Panc1 (cell line): ENCODE measurements around the gene LEAP2. TPM values are rescaled to one million over a fixed set of nuclear protein-coding genes. Genes with fewer than 3 reads are reported as not detected.

Experiments
- ATAC-seq: fragments of 200-7000 bp; cut with Tn5 transposase; 2 replicates; pipeline ENCODE4 v1.9.1; 2020; ENCODE audit warnings: mild to moderate bottlenecking, moderate library complexity
- BruUV-seq: library from RNA; stranded (reverse); fragments of 400-500 nt; replicated peaks from 2 replicates; lab custom pipeline; 2021; lab: Mats Ljungman, UMichigan
- CTCF ChIA-PET: fragments of 300-600 bp; sonication (Branson Sonifier 250); formaldehyde crosslinking; loops from one replicate; lab custom pipeline; 2022; ENCODE audit warnings: antibody characterized with exemption; lab: Charles Lee
- POLR2A ChIA-PET: fragments of 300-600 bp; sonication (Branson Sonifier 250); formaldehyde crosslinking; loops from one replicate; lab custom pipeline; 2022; ENCODE audit warnings: antibody characterized with exemption; lab: Charles Lee
- DNase-seq: peaks from one replicate; pipeline ENCODE4 v3.0.0-alpha.2; 2010; ENCODE audit warnings: low read depth, low spot score
- H3K27ac ChIP-seq: 2 replicates; pipeline ENCODE4 v1.5.1; 2011; ENCODE audit warnings: mild to moderate bottlenecking, low read length, inconsistent platforms
- H3K27me3 ChIP-seq: fragments of 200-500 bp; sonication (Bioruptor generic); 2 replicates; pipeline ENCODE4 v1.6.0; 2014; ENCODE audit warnings: low read length, inconsistent platforms; ENCODE audit not compliant: control insufficient read depth, insufficient read depth
- H3K36me3 ChIP-seq: fragments of 200-500 bp; sonication (Bioruptor generic); 2 replicates; pipeline ENCODE4 v1.5.1; 2014; ENCODE audit warnings: inconsistent platforms, mild to moderate bottlenecking, low read length, moderate library complexity; ENCODE audit not compliant: control insufficient read depth, insufficient read depth
- H3K4me1 ChIP-seq: 2 replicates; pipeline ENCODE4 v1.5.1; 2011; ENCODE audit warnings: inconsistent platforms, mild to moderate bottlenecking, low read length, moderate library complexity; ENCODE audit not compliant: control insufficient read depth, insufficient read depth
- H3K4me3 ChIP-seq, 2 experiments: 2 replicates each; pipeline ENCODE4 v1.5.1; 2011 to 2012; ENCODE audit warnings: low read depth in 2 of 2, low read length in 2 of 2, mild to moderate bottlenecking in 2 of 2, inconsistent platforms in 1 of 2, moderate library complexity in 1 of 2
- H3K9me3 ChIP-seq: fragments of 200-500 bp; sonication (Bioruptor generic); 2 replicates; pipeline ENCODE4 v1.5.1; 2014; ENCODE audit warnings: low read depth, mild to moderate bottlenecking, inconsistent platforms, low read length, moderate library complexity; ENCODE audit not compliant: control insufficient read depth, insufficient read depth
- POLR2AphosphoS5 ChIP-seq: IDR thresholded peaks from 2 replicates; pipeline ENCODE4 v1.6.1; 2012; ENCODE audit warnings: mild to moderate bottlenecking, low read depth, low read length, moderate library complexity
- SIN3A ChIP-seq: IDR thresholded peaks from 2 replicates; pipeline ENCODE4 v1.6.1; 2012; ENCODE audit warnings: low read depth, mild to moderate bottlenecking, low read length, moderate library complexity, borderline replicate concordance; ENCODE audit not compliant: insufficient read depth
- TCF7L2 ChIP-seq: IDR thresholded peaks from 2 replicates; pipeline ENCODE4 v1.6.1; 2011; ENCODE audit warnings: mild to moderate bottlenecking, low read depth, low read length, inconsistent platforms
- in situ Hi-C: cut with HindIII; loops from 2 replicates; pipeline ENCODE4 v1.10.0; 2016; ENCODE audit warnings: low sequenced_read_pairs, low pct_unique_long_range_greater_than_20kb
- intact Hi-C: fragments of 100-400 bp; cut with micrococcal nuclease; formaldehyde crosslinking; loops from one replicate; pipeline ENCODE4 v1.10.0; 2022; ENCODE audit not compliant: unreplicated experiment
- total RNA-seq: library from RNA; stranded (reverse); gene quantifications from one replicate; pipeline ENCODE4 v1.2.1, GENCODE V29; 2021; ENCODE audit not compliant: unreplicated experiment
- TF ChIP-seq, protein P1 (sequence below): fragments of 450-650 bp; IDR thresholded peaks from 2 replicates; pipeline ENCODE4 v1.5.1; 2017; ENCODE audit warnings: mild to moderate bottlenecking
- TF ChIP-seq, protein P2 (sequence below), 2 experiments: IDR thresholded peaks; 2 replicates each; pipeline ENCODE4 v1.6.1; 2011 to 2012; ENCODE audit warnings: low read depth in 2 of 2, control low read depth in 1 of 2, low read length in 1 of 2, mild to moderate bottlenecking in 1 of 2, moderate library complexity in 1 of 2; ENCODE audit not compliant: insufficient read depth in 1 of 2

LEAP2 gene
- total RNA-seq, 1 experiment from 2014 or later, result 1.4 TPM

DNA sequence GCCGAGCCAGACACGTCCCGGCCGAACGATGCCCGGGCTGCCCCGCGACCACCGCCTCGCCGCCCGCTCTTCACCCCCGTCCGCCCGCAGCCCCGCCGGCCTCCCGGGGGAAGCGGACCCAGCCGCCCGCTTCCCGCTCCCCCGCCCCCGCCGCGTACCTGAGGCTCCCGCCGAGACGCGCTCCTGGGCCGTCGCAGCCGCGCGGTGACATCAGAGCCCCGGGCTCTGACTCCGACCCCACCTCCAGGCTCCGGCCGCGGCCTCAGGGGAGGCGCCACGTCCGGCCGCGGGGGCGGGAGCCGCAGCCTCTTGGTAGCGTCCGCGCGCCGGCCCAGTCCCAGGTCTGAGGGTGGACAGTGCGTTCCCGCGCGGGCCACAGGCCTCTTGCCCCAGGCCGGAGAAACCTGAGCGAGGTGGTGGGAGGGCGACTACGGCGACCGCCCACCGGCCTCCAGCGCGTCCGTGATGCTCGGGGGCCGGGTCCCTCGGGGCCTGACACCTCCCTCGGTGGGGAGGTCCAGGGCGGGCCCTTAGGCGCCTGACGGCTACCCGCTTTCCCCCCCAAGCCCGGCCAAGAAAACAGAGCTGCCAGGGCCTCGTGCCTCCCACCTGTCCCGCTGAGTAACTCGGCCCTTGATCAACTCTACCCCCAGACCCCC lies 42.9 kb upstream of the LEAP2 start, which contains the start of gene SHROOM1:
Gene SHROOM1, minus strand, starts transcription at position 212 of the 659 bp plus-strand sequence. CDS start 4,507 bp downstream, outside the sequence.
- peaks cover 6% of the 10 kb centered on the region; the same call in 1 of the 2 replicates for H3K4me1 ChIP-seq

DNA sequence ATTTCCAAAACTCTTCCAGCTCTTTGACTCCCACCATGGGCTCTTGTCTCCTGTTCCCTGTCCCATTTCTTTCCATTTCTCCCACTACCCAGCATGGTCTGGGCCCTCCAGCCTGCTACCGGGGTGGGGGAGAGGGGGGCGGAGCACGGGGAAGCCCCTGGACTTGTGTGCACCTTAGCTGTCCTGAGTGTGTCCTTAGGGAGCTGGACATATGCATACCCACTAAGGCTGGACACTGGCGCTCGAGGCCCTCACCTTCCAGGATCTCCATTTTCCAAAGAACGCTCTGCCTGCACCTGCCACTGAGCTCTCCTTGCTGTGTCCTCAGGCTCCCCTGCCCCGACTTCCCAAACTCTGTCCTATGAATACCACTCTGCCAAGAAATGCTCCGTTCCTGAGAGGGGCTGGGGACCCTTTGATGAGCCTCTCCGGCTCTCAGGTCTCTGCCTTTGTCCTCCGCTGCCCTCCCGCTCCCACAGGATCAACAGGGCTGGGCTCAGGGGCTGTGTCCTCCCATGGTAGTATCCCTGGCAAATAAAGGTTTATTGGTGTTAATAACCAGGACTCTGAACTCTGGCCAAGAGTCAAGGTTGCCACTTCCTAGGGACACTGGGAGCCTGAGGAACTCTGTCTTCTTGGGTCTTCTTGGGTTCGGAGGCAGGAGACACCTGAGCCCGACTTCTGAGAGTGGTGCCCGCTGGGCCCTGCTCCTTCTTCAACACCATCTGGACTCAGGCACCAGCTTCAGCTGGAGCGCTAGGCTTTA lies 42.2 kb upstream of the LEAP2 start:
- intact Hi-C loops, result loop anchor here (2.0 kb wide), 1 partner anchor 52 kb away; no protein-coding TSS in a partner anchor
- ChIA-PET POLR2A (no interaction called here), CTCF (interaction anchor here (0.7 kb wide), 2 partner anchors 11 to 28 kb away, joined by 5 to 9 read pairs; no protein-coding TSS in a partner anchor)
- no peak for DNase-seq
- H3K36me3 ChIP-seq, result no peaks in the 10 kb centered on the region
- ATAC-seq, result no peak
- peaks cover 6% of the 10 kb centered on the region; the same call in 1 of the 2 replicates for H3K4me1 ChIP-seq
- BruUV-seq, result no TSS peak
- peak overlapping the region; percentile 56 to 60 for H3K4me3 ChIP-seq
- in situ Hi-C loops, result no loop called here
- no peaks in the 10 kb centered on the region for H3K9me3 ChIP-seq
- no peaks in the 10 kb centered on the region for H3K27me3 ChIP-seq
- TF ChIP-seq POLR2AphosphoS5, result no peak
- TF ChIP-seq TCF7L2, result no peak
- TF ChIP-seq, protein P1, sequence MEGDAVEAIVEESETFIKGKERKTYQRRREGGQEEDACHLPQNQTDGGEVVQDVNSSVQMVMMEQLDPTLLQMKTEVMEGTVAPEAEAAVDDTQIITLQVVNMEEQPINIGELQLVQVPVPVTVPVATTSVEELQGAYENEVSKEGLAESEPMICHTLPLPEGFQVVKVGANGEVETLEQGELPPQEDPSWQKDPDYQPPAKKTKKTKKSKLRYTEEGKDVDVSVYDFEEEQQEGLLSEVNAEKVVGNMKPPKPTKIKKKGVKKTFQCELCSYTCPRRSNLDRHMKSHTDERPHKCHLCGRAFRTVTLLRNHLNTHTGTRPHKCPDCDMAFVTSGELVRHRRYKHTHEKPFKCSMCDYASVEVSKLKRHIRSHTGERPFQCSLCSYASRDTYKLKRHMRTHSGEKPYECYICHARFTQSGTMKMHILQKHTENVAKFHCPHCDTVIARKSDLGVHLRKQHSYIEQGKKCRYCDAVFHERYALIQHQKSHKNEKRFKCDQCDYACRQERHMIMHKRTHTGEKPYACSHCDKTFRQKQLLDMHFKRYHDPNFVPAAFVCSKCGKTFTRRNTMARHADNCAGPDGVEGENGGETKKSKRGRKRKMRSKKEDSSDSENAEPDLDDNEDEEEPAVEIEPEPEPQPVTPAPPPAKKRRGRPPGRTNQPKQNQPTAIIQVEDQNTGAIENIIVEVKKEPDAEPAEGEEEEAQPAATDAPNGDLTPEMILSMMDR, result no peak
- TF ChIP-seq, protein P2, sequence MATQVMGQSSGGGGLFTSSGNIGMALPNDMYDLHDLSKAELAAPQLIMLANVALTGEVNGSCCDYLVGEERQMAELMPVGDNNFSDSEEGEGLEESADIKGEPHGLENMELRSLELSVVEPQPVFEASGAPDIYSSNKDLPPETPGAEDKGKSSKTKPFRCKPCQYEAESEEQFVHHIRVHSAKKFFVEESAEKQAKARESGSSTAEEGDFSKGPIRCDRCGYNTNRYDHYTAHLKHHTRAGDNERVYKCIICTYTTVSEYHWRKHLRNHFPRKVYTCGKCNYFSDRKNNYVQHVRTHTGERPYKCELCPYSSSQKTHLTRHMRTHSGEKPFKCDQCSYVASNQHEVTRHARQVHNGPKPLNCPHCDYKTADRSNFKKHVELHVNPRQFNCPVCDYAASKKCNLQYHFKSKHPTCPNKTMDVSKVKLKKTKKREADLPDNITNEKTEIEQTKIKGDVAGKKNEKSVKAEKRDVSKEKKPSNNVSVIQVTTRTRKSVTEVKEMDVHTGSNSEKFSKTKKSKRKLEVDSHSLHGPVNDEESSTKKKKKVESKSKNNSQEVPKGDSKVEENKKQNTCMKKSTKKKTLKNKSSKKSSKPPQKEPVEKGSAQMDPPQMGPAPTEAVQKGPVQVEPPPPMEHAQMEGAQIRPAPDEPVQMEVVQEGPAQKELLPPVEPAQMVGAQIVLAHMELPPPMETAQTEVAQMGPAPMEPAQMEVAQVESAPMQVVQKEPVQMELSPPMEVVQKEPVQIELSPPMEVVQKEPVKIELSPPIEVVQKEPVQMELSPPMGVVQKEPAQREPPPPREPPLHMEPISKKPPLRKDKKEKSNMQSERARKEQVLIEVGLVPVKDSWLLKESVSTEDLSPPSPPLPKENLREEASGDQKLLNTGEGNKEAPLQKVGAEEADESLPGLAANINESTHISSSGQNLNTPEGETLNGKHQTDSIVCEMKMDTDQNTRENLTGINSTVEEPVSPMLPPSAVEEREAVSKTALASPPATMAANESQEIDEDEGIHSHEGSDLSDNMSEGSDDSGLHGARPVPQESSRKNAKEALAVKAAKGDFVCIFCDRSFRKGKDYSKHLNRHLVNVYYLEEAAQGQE (IDR thresholded peaks at IDR 0.05; ENCODE audit: insufficient read depth in 1 of 2, low read depth in 2 of 2, low read length in 1 of 2), result no peak
- TF ChIP-seq SIN3A, result no peak
- peak overlapping the region; percentile 55 for H3K27ac ChIP-seq

More for the DNA sequence above, 42.9 kb upstream of the LEAP2 start, which contains the start of gene SHROOM1:
- no peaks in the 10 kb centered on the region for H3K27me3 ChIP-seq
- no peaks in the 10 kb centered on the region for H3K36me3 ChIP-seq
- no peak; the same call in 1 of the 2 replicates for TF ChIP-seq POLR2AphosphoS5
- 0 out of 2 replicates have a peak, but pooled peaks have one; percentile 41 for TF ChIP-seq SIN3A
- TF ChIP-seq, protein P2 (IDR thresholded peaks at IDR 0.05; ENCODE audit: insufficient read depth in 1 of 2, low read depth in 2 of 2, low read length in 1 of 2), result no peak
- peak; percentile 51; the same call in 1 of the 2 replicates for TF ChIP-seq TCF7L2
- intact Hi-C loops, result loop anchor here (2.0 kb wide), 1 partner anchor 52 kb away; no protein-coding TSS in a partner anchor
- no TSS peak for BruUV-seq
- POLR2A ChIA-PET, result no interaction called here
- in situ Hi-C loops, result no loop called here
- peak within 1 kb of the TSS; percentile 55 for H3K27ac ChIP-seq
- peak; percentile 90 for ATAC-seq
- no peak for DNase-seq
- peak within 1 kb of the TSS; percentile 56 to 60 for H3K4me3 ChIP-seq
- CTCF ChIA-PET, result interaction anchor here (0.7 to 1.6 kb wide), 3 partner anchors 10 to 53 kb away, joined by 5 to 9 read pairs (median 8); no protein-coding TSS in a partner anchor
- H3K9me3 ChIP-seq, result no peaks in the 10 kb centered on the region
